ENCODE results near the gene RBM10. TPM values are rescaled to one million over a fixed set of nuclear protein-coding genes. Genes with fewer than 3 reads are reported as not detected.

RBM10 gene
- total RNA-seq, 2 donors from 2014 or later, result 17.8 to 20.8 TPM

- peak; percentile 94 for DNase-seq (ENCODE audit: low spot score)
- intact Hi-C loops (cut with DNase I), result loop anchor here in 1 of 2 donors (10.0 kb wide), 2 partner anchors 194 to 334 kb away; no protein-coding TSS in a partner anchor
Measured at GRCh38 chrX:47190445-47191269, 45.6 kb downstream of the RBM10 start.

- DNase-seq (ENCODE audit: low spot score), result no peak
- intact Hi-C loops (cut with DNase I), result loop anchor here in 1 of 2 donors (10.0 kb wide), 2 partner anchors 193 to 333 kb away; no protein-coding TSS in a partner anchor
Measured at GRCh38 chrX:47191331-47191730, 46.3 kb downstream of the RBM10 start.

- intact Hi-C loops (cut with DNase I), result loop anchor here in 1 of 2 donors (10.0 kb wide), 2 partner anchors 193 to 333 kb away; no protein-coding TSS in a partner anchor
- no peak for DNase-seq (ENCODE audit: low spot score)
Measured at GRCh38 chrX:47191806-47192401, 46.9 kb downstream of the RBM10 start.

GRCh38 chrX:47193475-47194193 is 48.6 kb downstream of the RBM10 start, which contains the start of gene UBA1:
Gene UBA1 (plus strand): TSS chrX:47193829. CDS start chrX:47198803, 4,974 bp downstream.
- intact Hi-C loops (cut with DNase I), result loop anchor here in 1 of 2 donors (10.0 kb wide), 2 partner anchors 191 to 331 kb away; no protein-coding TSS in a partner anchor
- DNase-seq (ENCODE audit: low spot score), result peak; percentile 99

GRCh38 chrX:47194194-47194787 is 49.3 kb downstream of the RBM10 start:
- intact Hi-C loops (cut with DNase I), result loop anchor here in 1 of 2 donors (10.0 kb wide), 2 partner anchors 191 to 331 kb away; no protein-coding TSS in a partner anchor
- no peak for DNase-seq (ENCODE audit: low spot score)

- DNase-seq (ENCODE audit: low spot score), result no peak
- intact Hi-C loops (cut with DNase I), result loop anchor here in 1 of 2 donors (10.0 kb wide), 2 partner anchors 189 to 329 kb away; no protein-coding TSS in a partner anchor
Measured at GRCh38 chrX:47196098-47196497, 51.1 kb downstream of the RBM10 start.

GRCh38 chrX:47197526-47197925 is 52.5 kb downstream of the RBM10 start:
- intact Hi-C loops (cut with DNase I), result loop anchor here in 1 of 2 donors (10.0 kb wide), 2 partner anchors 187 to 327 kb away; no protein-coding TSS in a partner anchor
- DNase-seq (ENCODE audit: low spot score), result no peak

GRCh38 chrX:47198026-47198686 is 53.1 kb downstream of the RBM10 start:
- intact Hi-C loops (cut with DNase I), result loop anchor here in 1 of 2 donors (10.0 kb wide), 2 partner anchors 187 to 327 kb away; no protein-coding TSS in a partner anchor
- DNase-seq (ENCODE audit: low spot score), result no peak

GRCh38 chrX:47198687-47199080 is 53.7 kb downstream of the RBM10 start:
- no peak for DNase-seq (ENCODE audit: low spot score)
- intact Hi-C loops (cut with DNase I), result loop anchor here in 1 of 2 donors (10.0 kb wide), 2 partner anchors 186 to 326 kb away; no protein-coding TSS in a partner anchor

- DNase-seq (ENCODE audit: low spot score), result no peak
- intact Hi-C loops (cut with DNase I), result loop anchor here in 1 of 2 donors (10.0 kb wide), 2 partner anchors 186 to 326 kb away; no protein-coding TSS in a partner anchor
Measured at GRCh38 chrX:47199286-47199685, 54.3 kb downstream of the RBM10 start.

GRCh38 chrX:47200385-47201150 is 55.5 kb downstream of the RBM10 start:
- DNase-seq (ENCODE audit: low spot score), result no peak
- intact Hi-C loops (cut with DNase I), result loop anchor here in 1 of 2 donors (5.0 kb wide), 1 partner anchor 322 kb away; no protein-coding TSS in a partner anchor

GRCh38 chrX:47201345-47201944 is 56.4 kb downstream of the RBM10 start:
- intact Hi-C loops (cut with DNase I), result loop anchor here in 1 of 2 donors (5.0 kb wide), 1 partner anchor 321 kb away; no protein-coding TSS in a partner anchor

GRCh38 chrX:47202316-47202715 is 57.3 kb downstream of the RBM10 start:
- DNase-seq (ENCODE audit: low spot score), result no peak
- intact Hi-C loops (cut with DNase I), result loop anchor here in 1 of 2 donors (5.0 kb wide), 1 partner anchor 320 kb away; no protein-coding TSS in a partner anchor

More at GRCh38 chrX:47201345-47201944, 56.4 kb downstream of the RBM10 start:
- DNase-seq (ENCODE audit: low spot score), result no peak

GRCh38 chrX:47202877-47203276 is 57.9 kb downstream of the RBM10 start:
- DNase-seq (ENCODE audit: low spot score), result no peak

GRCh38 chrX:47204970-47205369 is 59.9 kb downstream of the RBM10 start:
- DNase-seq (ENCODE audit: low spot score), result no peak
- intact Hi-C loops (cut with DNase I), result loop anchor here in 1 of 2 donors (5.0 kb wide), 1 partner anchor 317 kb away; no protein-coding TSS in a partner anchor

More at GRCh38 chrX:47202877-47203276, 57.9 kb downstream of the RBM10 start:
- intact Hi-C loops (cut with DNase I), result loop anchor here in 1 of 2 donors (5.0 kb wide), 1 partner anchor 319 kb away; no protein-coding TSS in a partner anchor

- no peak for DNase-seq (ENCODE audit: low spot score)
- intact Hi-C loops (cut with DNase I), result no loop called here
Measured at GRCh38 chrX:47206316-47206715, 61.3 kb downstream of the RBM10 start.

Measured in posterior vena cava (tissue), 2 donors.